Measurements from ENCODE around the gene OSBPL2.

DNA sequence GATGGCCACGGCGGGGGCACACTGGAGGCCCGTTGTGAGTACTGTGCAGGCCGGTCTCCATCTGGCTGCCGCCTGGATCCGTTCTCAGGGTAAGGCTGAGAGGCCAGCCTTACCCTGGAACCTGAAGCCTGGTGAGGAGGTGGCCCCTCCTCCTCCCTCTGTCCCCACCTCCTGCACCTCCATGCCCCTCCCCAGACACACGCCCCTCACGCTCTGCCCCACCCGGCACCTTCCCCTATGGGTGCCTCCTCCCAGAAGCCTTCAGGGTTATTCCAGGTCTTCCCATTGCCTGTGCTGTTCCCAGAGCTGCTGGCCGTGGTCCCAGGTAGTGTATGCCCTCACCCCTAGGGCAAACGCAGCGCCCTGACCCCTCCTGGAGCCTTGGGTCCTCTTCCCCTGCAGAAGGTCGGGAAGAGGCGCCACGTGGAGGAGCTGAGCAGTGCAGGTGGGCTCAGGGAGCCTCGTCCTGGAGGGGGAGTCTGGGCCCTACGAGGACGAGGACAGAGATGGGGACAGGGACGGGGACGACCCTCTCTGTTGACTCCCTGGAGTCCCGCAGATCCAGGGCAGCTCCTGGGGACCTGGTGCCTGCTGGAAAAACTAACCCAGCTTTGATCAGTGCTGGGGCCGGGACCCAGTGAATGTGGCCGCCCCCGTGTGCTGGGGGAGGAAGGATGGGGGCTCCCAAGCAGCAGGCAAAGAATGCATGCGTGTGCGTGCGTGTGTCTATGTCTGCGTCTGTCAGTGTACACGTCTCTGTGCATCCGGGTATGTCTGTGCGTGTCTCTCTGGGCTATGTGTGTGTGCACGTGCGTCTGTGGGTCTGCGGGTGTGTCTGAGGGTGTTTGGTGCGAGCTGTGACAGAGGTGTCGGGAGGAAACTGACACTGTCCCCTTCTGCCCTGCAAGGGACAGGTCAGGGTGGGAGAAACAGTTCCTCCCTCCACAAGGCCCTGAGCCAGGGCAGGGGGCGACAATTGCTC lies 10.1 kb upstream of the OSBPL2 start:
- TF ChIP-seq, protein P1, sequence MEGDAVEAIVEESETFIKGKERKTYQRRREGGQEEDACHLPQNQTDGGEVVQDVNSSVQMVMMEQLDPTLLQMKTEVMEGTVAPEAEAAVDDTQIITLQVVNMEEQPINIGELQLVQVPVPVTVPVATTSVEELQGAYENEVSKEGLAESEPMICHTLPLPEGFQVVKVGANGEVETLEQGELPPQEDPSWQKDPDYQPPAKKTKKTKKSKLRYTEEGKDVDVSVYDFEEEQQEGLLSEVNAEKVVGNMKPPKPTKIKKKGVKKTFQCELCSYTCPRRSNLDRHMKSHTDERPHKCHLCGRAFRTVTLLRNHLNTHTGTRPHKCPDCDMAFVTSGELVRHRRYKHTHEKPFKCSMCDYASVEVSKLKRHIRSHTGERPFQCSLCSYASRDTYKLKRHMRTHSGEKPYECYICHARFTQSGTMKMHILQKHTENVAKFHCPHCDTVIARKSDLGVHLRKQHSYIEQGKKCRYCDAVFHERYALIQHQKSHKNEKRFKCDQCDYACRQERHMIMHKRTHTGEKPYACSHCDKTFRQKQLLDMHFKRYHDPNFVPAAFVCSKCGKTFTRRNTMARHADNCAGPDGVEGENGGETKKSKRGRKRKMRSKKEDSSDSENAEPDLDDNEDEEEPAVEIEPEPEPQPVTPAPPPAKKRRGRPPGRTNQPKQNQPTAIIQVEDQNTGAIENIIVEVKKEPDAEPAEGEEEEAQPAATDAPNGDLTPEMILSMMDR (IDR thresholded peaks at IDR 0.05) = no peak
- no peak for TF ChIP-seq POLR2A (IDR thresholded peaks at IDR 0.05)

Data from esophagus squamous epithelium (tissue), 4 donors.